ENCODE results near the gene TRIM14. TPM values are rescaled to one million over a fixed set of nuclear protein-coding genes. Genes with fewer than 3 reads are reported as not detected.
A peak's percentile ranks its signal among the peaks of the same experiment; 100 is the strongest.

The TRIM14 gene
- 0.40 and 1.3 TPM in 2 replicates for total RNA-seq

- peak; percentile 54 to 68 for DNase-seq (ENCODE audit: low read depth in 2 of 2)
Observed at GRCh38 chr9:98118640-98119601, at the start of gene TRIM14. TSS of gene TRIM14 (minus strand) at chr9:98119222. CDS start at chr9:98119188, 34 bp downstream.

- no peak for DNase-seq (ENCODE audit: low read depth in 2 of 2)
Observed at GRCh38 chr9:98168153-98168780, 49.2 kb upstream of the TRIM14 start.

GRCh38 chr9:98164912-98165311, 45.9 kb upstream of the TRIM14 start:
- no peak for DNase-seq (ENCODE audit: low read depth in 2 of 2)

- DNase-seq (ENCODE audit: low read depth in 2 of 2), result no peak
Observed at GRCh38 chr9:98162613-98163012, 43.6 kb upstream of the TRIM14 start.

GRCh38 chr9:98161851-98162250, 42.8 kb upstream of the TRIM14 start:
- DNase-seq (ENCODE audit: low read depth in 2 of 2), result no peak

- no peak for DNase-seq (ENCODE audit: low read depth in 2 of 2)
Observed at GRCh38 chr9:98159790-98160189, 40.8 kb upstream of the TRIM14 start.

- DNase-seq (ENCODE audit: low read depth in 2 of 2), result no peak
Observed at GRCh38 chr9:98159301-98159700, 40.3 kb upstream of the TRIM14 start.

GRCh38 chr9:98158071-98158831, 39.2 kb upstream of the TRIM14 start:
- no peak for DNase-seq (ENCODE audit: low read depth in 2 of 2)

- no peak for DNase-seq (ENCODE audit: low read depth in 2 of 2)
Observed at GRCh38 chr9:98157372-98157771, 38.4 kb upstream of the TRIM14 start.

- no peak for DNase-seq (ENCODE audit: low read depth in 2 of 2)
Observed at GRCh38 chr9:98154678-98155077, 35.7 kb upstream of the TRIM14 start.

GRCh38 chr9:98152526-98152925, 33.5 kb upstream of the TRIM14 start:
- no peak for DNase-seq (ENCODE audit: low read depth in 2 of 2)

- no peak for DNase-seq (ENCODE audit: low read depth in 2 of 2)
Observed at GRCh38 chr9:98150721-98151120, 31.7 kb upstream of the TRIM14 start.

GRCh38 chr9:98150164-98150563, 31.1 kb upstream of the TRIM14 start:
- DNase-seq (ENCODE audit: low read depth in 2 of 2), result no peak

- no peak for DNase-seq (ENCODE audit: low read depth in 2 of 2)
Observed at GRCh38 chr9:98149422-98149821, 30.4 kb upstream of the TRIM14 start.

GRCh38 chr9:98148486-98148885, 29.5 kb upstream of the TRIM14 start:
- no peak for DNase-seq (ENCODE audit: low read depth in 2 of 2)

- DNase-seq (ENCODE audit: low read depth in 2 of 2), result no peak
Observed at GRCh38 chr9:98147582-98147981, 28.6 kb upstream of the TRIM14 start.

- peak in 1 of 2 donors; percentile 15 for DNase-seq (ENCODE audit: low read depth in 2 of 2)
Observed at GRCh38 chr9:98146101-98146991, 27.3 kb upstream of the TRIM14 start.

GRCh38 chr9:98144631-98145030, 25.6 kb upstream of the TRIM14 start:
- DNase-seq (ENCODE audit: low read depth in 2 of 2), result no peak

GRCh38 chr9:98144076-98144475, 25.1 kb upstream of the TRIM14 start:
- DNase-seq (ENCODE audit: low read depth in 2 of 2), result no peak

- no peak for DNase-seq (ENCODE audit: low read depth in 2 of 2)
Observed at GRCh38 chr9:98142925-98143481, 24.0 kb upstream of the TRIM14 start.

All from lung microvascular endothelial cell (primary cell).